ENCODE measurements around the gene DPAGT1. TPM values are rescaled to one million over a fixed set of nuclear protein-coding genes. Genes with fewer than 3 reads are reported as not detected.
A peak's percentile ranks its signal among the peaks of the same experiment; 100 is the strongest.
"Not testable (repeated sequence)": the region's sequence is repeated elsewhere in the genome, so short reads cannot be mapped to it uniquely, and the experiment has no call there.

DPAGT1 gene
- total RNA-seq, 6 donors from 2014 or later: 18.6 to 43.9 (median 28.3) TPM

DNA sequence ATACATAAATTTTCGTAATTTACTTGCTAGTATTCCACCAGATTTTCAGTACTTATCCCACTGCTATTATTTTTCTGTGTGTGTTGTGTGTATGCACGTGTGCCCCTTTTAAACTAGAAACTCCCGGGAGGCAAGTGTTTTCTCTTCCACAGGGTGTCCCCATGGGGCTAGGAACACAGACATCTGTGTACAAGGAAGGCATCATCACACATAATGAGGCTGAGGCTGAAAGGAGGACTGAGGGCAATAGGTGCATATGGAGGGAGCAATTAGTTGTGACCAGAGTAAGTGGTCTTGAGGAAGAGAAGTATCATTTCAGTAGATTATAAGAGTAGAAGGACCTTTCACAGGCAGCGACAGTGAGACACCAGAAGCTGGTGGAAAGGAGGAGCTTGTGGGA lies 2.1 kb upstream of the DPAGT1 start:
- DNase-seq: no peak
- WGBS, 2 donors: 60 to 63% methylated on average over 4 of the region's 4 CpGs
- H3K36me3 ChIP-seq: no peaks in the 10 kb centered on the region
- TF ChIP-seq POLR2AphosphoS5 (IDR thresholded peaks at IDR 0.05): no peak
- no peak for TF ChIP-seq EP300 (IDR thresholded peaks at IDR 0.05)
- TF ChIP-seq POLR2A (IDR thresholded peaks at IDR 0.05): no peak
- TF ChIP-seq, protein P1, sequence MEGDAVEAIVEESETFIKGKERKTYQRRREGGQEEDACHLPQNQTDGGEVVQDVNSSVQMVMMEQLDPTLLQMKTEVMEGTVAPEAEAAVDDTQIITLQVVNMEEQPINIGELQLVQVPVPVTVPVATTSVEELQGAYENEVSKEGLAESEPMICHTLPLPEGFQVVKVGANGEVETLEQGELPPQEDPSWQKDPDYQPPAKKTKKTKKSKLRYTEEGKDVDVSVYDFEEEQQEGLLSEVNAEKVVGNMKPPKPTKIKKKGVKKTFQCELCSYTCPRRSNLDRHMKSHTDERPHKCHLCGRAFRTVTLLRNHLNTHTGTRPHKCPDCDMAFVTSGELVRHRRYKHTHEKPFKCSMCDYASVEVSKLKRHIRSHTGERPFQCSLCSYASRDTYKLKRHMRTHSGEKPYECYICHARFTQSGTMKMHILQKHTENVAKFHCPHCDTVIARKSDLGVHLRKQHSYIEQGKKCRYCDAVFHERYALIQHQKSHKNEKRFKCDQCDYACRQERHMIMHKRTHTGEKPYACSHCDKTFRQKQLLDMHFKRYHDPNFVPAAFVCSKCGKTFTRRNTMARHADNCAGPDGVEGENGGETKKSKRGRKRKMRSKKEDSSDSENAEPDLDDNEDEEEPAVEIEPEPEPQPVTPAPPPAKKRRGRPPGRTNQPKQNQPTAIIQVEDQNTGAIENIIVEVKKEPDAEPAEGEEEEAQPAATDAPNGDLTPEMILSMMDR (IDR thresholded peaks at IDR 0.05): no peak
- H3K27ac ChIP-seq: peak overlapping the region in 2 of 4 donors; percentile 88 to 92
- H3K27me3 ChIP-seq: no peaks in the 10 kb centered on the region
- H3K4me3 ChIP-seq: no peak overlapping the region
- no peaks in the 10 kb centered on the region for H3K9me3 ChIP-seq
- ATAC-seq (ENCODE audit: low FRiP score in 2 of 2): no peak
- H3K4me1 ChIP-seq: peaks cover 36 to 49% (median 37%) of the 10 kb centered on the region in 4 donors

DNA sequence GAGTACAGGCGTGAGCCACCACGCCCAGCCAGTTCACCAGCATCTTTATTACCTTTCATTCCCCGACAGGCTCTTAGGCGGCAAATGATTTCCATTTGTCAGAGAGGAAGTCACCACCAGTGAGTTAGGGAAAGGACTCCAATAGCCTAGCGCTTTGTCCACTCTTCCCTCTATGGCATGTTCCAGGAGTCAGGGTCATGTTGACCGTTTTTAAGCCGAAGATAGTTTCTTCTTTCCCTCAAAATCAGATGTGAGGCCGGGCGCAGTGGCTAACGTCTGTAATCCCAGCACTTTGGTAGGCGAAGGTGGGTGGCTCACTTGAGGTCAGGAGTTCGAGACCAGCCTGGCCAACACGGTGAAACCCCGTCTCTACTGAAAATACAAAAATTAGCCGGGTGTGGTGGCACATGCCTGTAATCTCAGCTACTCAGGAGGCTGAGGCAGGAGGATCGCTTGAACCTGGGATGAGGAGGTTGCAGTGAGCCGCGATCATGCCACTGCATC lies 1.6 kb upstream of the DPAGT1 start:
- DNase-seq; H3K36me3 ChIP-seq; H3K9me3 ChIP-seq; H3K27me3 ChIP-seq; ATAC-seq (ENCODE audit: low FRiP score in 2 of 2): not testable (repeated sequence)
- 84 to 86% methylated on average over 17 to 18 of the region's 18 CpGs for WGBS, 2 donors
- peaks cover 30 to 43% (median 32%) of the 10 kb centered on the region in 4 donors for H3K4me1 ChIP-seq
- peak overlapping the region in 3 of 4 donors; percentile 66 to 80 (median 68) for H3K4me3 ChIP-seq
- peak overlapping the region; percentile 88 to 92 (median 89) for H3K27ac ChIP-seq

DNA sequence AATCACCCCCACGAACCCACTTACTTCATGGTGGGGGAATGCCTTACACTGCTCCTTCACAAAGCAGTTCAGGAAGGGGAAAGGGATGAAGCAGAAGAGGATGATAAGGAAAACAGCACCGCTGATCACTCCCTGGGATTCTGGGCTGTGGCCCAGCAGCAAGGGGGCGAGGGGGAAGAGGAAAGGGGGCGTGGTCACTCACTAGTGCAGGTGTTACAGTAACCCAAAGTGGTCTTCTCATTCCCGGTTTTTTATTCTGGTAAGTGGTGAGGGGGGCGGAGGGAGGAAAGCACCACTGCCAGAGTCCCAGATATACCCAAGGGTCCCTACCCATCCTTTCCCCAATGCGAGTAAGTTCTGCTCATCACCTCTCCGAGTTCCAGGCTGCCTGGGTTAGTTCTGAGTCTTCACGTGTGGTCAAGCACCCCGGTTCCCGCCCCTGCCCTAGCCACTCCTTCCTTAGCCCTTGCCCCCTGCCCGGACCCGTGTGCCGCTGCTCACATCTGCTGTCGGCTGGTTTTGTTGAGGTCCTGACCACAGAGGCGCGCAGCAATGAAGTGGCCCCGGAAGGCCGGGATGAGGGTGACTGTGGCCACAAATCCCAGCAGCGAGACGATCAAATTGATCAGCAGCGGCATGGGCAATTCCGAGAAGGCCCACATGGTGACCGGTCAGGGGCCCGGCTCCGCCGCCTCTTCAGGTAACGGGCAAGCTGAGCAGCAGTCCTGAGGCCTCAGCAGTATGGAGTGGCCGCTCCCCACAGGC lies 477 bp downstream of the DPAGT1 start:
- no peak for TF ChIP-seq POLR2A (IDR thresholded peaks at IDR 0.05)
- TF ChIP-seq, protein P1 (IDR thresholded peaks at IDR 0.05): peak in 1 of 6 experiments; percentile 50
- WGBS, 2 donors: 1 to 4% methylated on average over 15 to 24 of the region's 29 CpGs
- Histone ChIP-seq H3K27ac (peak overlapping the region; percentile 88 to 92 (median 89)), H3K4me3 (peak overlapping the region; percentile 66 to 92 (median 74)), H3K36me3 (peaks cover 3 to 24% (median 9%) of the 10 kb centered on the region in 4 donors), H3K27me3 (no peaks in the 10 kb centered on the region), H3K9me3 (no peaks in the 10 kb centered on the region), H3K4me1 (peaks cover 21 to 32% (median 23%) of the 10 kb centered on the region in 4 donors)
- peak; percentile 41 to 88 for DNase-seq
- ATAC-seq (ENCODE audit: low FRiP score in 2 of 2): peak; percentile 49 to 52

DNA sequence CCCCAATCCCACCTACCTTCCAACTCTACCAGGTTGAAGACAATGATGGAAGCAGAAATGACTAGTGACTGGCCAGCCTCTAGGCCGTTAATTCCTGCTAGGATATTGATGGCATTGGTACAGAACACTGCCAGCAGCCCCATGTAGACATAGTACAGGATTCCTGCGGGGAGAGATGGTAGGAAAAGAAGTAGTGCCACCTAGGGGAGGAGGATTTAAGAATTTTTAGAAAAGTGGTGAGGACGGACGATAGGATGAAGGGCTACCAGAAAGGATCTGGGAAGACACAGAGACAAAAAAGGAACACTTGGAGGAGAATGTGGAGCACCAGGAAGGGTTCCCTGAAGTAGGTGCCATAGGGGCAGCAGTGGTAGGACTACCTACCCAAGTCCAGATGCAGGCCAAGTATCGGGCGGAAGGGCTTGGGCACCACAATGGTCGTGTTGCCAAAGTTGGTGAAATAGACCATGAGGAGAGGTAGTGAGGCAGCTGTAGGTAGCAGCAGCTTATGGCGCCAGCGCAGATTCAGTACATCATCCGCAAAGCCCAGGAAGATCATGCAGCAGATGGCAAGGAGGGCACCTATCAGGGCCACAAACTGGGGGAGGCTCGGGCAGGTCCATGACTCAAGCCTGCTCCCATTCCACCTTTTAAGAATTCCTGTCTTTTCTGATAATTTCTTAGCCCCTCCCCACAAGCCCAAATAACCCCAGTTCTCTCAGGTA lies 1.2 kb downstream of the DPAGT1 start:
- Histone ChIP-seq H3K27ac (no peak overlapping the region), H3K36me3 (peaks cover 3 to 24% (median 9%) of the 10 kb centered on the region in 4 donors), H3K4me3 (peak overlapping the region in 3 of 4 donors; percentile 66 to 80 (median 68)), H3K27me3 (no peaks in the 10 kb centered on the region), H3K4me1 (peaks cover 25 to 30% (median 26%) of the 10 kb centered on the region in 4 donors), H3K9me3 (no peaks in the 10 kb centered on the region)
- DNase-seq: no peak
- TF ChIP-seq, protein P1 (IDR thresholded peaks at IDR 0.05): peak in 2 of 6 experiments; percentile 7 to 16
- TF ChIP-seq POLR2AphosphoS5 (IDR thresholded peaks at IDR 0.05): no peak
- 55 to 56% methylated on average over 11 of the region's 11 CpGs for WGBS, 2 donors
- no peak for ATAC-seq (ENCODE audit: low FRiP score in 2 of 2)

DNA sequence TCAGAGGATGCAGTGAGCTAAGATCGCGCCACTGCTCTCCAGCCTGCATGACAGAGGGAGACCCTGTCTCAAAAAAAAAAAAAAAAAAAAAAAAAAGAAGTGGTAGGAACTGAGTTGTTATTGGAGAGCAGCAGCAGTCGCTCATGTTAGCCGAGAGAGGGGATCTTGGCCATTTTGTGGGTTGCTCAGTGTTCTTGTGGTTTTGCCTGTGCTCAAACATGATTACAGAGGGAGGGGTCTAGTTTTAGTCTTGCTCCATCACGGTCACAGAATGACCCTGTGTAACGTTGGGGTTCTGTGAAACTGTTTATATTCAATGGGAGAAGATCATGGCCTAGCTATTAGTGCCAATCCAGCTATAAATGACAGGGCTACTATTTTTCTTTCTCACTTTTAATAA lies 1.9 kb downstream of the DPAGT1 start:
- 70 to 71% methylated on average over 6 of the region's 6 CpGs for WGBS, 2 donors
- ATAC-seq (ENCODE audit: low FRiP score in 2 of 2): no peak
- DNase-seq: no peak
- peaks cover 25 to 30% (median 26%) of the 10 kb centered on the region in 4 donors for H3K4me1 ChIP-seq
- TF ChIP-seq POLR2AphosphoS5 (IDR thresholded peaks at IDR 0.05) (no peak), EP300 (IDR thresholded peaks at IDR 0.05) (no peak), POLR2A (IDR thresholded peaks at IDR 0.05) (no peak)
- TF ChIP-seq, protein P1 (IDR thresholded peaks at IDR 0.05): no peak
- no peaks in the 10 kb centered on the region for H3K27me3 ChIP-seq
- peaks cover 3 to 24% (median 9%) of the 10 kb centered on the region in 4 donors for H3K36me3 ChIP-seq
- H3K9me3 ChIP-seq: no peaks in the 10 kb centered on the region
- H3K4me3 ChIP-seq: no peak overlapping the region
- H3K27ac ChIP-seq: no peak overlapping the region
